HG03159 (cell line): ENCODE results near the gene STPG2.

Source experiments
- ATAC-seq: cut with Tn5 transposase; IDR thresholded peaks from one replicate; pipeline ENCODE4 v1.9.1; 2021; ENCODE audit warnings: mild to moderate bottlenecking, moderate library complexity; ENCODE audit not compliant: unreplicated experiment

STPG2 gene

DNA sequence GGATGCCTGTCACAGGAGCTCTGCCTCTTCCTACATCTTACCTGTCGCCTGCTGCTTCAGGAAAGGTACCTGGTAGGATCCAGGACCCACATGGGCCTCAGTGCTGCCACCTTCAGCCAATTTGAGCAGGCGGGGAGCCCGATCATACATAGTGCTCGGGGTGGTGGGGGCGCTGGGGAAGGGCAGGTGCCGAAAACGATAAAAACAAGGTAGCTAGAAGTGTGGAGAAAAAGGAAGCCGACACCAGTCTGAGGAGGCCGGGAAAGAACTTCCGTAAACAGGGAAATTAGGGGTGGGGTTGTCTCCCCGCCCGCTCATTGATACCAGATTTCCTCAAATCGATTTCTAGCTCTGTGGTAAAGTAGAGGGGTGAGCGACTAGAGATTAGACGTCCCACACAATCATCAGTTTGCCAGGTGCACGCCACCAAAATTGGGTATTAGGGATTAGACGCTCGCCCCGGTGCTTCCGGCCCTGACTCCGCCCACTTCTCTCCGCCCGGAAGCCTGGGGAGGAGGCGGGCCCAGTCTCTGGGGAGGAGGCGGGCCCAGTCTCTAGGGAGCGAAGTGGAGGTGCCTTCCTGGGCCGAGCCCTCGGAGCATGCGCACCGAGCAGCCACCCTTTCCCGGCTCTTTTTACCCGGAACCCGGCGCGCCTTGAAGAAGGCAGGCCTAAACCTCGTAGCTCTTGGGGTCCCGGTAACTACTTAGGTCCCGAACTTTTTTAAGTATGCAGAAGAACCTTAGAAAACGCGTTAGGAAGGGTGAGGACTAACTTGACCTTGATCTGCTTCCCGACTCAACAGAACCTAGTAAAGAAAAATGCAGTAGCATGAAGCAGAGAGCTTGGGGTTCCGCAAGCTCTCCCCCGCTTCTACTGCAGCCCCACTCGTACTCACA, at the start of gene STPG2:
Gene STPG2 (minus strand): TSS at position 476 of the 899 bp plus-strand sequence.
- peak; percentile 99 for ATAC-seq

DNA sequence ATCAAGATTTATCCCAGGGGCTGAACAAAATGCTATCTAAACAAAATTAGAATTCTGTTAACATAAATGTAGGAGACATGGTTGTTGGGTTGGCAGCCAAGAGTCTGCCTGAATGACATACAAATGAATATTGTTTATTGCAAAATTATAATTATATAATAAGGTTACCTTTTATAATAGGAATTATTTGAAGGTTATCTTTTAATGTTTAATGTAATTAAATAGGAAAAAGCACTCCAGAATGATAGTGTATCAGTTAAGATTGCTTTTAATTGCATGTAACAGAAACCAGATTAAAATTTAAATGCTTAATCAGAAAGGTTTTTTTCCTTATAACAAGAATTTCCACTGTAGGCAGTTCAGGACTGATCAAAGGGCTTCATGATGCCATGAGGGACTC, 42.0 kb upstream of the STPG2 start:
- no peak for ATAC-seq

GRCh38 chr4:98181809-98182208, 38.5 kb upstream of the STPG2 start:
- no peak for ATAC-seq

- ATAC-seq, result no peak
These were observed 36.7 kb upstream of the STPG2 start for GRCh38 chr4:98179951-98180350.

DNA sequence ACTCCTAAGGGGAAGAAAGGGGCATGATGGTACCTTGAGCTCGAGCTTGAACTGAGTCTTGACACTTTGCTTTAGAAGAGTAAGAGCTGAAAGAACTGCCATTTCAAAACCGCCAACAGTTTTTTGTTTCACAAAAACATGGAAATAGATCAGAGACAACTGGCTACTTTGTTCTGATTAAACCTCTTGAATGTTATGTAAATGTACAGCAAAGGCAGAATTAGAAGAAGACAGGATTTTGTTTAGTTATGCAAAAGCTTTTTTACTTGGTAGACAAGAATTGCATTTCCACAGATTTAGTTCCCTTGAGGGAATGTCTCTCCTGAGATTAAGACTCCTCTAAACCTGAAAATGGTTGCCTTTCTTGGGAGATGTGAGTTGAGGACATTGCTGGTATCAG, 33.3 kb upstream of the STPG2 start:
- no peak for ATAC-seq

- no peak for ATAC-seq
These were observed 26.8 kb upstream of the STPG2 start for GRCh38 chr4:98170035-98170434.

DNA sequence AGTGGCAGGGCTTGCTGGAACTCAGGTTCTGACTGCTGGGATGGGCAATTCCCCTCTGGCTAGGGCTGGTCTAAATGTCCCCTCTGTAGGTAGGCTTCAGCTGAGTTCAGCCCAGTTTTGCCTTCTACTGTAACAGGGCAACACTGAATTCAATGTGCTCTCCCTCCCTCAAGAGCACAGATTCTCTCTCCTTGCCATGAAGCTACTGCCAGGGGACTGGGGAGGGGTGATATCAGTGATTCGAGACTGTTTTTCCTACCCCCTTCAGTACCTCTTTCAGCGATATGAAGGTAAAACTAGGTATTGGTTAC, 23.4 kb upstream of the STPG2 start:
- no peak for ATAC-seq

GRCh38 chr4:98166025-98166730, 22.9 kb upstream of the STPG2 start:
- no peak for ATAC-seq

DNA sequence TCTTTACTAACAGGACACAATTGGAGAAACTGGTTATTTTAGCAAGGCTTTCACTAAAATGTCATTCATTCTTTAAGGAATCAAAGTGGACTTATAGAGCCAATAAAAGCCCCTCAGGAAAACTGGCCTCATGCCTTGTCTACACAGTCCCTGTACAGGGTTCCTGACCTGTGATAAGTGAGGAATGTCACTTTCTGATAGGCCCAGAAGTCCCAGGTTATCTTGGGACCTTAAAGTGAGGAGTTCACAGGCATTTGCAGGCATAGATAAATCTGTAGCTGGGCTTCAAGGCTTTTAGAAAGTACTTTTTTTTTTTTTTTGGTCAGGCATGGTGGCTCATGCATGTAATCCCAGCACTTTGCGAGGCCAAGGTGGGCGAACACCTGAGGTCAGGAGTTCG, 19.4 kb upstream of the STPG2 start:
- no peak for ATAC-seq

GRCh38 chr4:98151145-98151924, 8.1 kb upstream of the STPG2 start:
- peak; percentile 42 for ATAC-seq

DNA sequence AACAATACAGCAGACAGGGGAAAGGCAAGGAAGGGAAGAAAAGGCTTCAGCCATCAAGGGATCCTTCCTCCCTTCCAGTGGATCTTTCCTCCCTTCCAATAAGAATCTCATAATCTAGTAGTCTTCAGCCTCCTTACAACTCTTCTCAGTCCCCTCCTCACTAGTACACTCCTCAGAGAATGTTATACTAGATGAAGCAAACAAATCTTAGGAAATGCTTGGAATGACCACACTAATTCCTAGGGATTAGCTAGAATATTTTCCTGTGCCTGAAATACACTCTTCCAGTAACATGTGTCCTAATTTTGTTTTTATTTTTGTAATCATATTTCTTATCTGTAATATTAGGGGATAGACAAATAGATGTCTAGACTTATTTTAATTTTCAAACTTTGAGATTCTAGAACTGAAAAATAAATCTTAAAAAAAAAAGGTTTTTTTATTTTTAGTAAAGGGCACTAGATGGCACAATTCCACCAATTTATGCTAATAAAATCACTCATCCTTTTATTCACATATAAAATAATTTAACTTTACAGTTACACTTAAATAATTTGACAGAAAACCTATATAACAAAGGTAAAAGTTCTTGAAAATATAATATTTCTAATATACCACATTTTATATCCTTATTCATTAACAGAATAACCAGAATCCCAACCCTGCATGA, 7.0 kb upstream of the STPG2 start:
- ATAC-seq, result no peak

DNA sequence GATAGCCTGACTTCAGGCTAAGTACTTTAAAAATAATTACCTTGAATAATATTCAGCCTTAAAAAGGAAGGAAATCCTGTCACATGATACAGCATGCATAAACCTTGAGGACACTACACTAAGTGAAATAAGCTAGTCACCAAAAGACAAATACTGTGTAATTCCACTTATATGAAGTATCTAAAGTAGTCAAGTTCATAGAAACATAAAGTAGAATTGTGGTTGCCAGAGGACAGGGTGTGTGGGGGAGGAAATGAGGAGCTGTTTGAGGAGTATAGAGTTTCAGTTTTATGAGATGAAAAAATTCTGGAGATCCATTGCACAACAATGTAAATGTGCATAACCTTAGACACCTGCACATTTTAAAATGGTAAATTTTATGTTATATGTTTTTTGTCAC, 5.6 kb upstream of the STPG2 start:
- ATAC-seq, result no peak

- no peak for ATAC-seq
These were observed 17.1 kb downstream of the STPG2 start for GRCh38 chr4:98126141-98126540.

GRCh38 chr4:98125585-98125984, 17.7 kb downstream of the STPG2 start:
- ATAC-seq, result no peak

DNA sequence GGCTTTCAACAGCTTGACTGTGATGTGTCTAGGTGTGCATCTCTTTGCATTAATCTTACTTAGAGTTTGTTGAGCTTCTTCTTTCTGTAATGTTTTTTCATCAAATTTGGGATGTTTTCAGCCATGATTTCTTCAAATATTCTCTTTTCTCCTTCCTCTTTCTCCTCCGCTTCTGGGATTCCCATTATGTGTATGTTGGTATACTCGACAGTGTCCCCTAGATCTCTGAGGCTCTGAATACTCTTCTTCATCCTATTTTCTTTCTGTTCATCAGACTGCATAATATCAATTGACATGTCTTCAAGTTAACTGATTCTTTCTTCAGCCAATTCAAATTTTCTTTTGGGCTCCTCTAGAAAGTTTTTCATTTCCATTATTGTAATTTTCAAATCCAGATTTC, 25.9 kb downstream of the STPG2 start:
- ATAC-seq, result no peak

DNA sequence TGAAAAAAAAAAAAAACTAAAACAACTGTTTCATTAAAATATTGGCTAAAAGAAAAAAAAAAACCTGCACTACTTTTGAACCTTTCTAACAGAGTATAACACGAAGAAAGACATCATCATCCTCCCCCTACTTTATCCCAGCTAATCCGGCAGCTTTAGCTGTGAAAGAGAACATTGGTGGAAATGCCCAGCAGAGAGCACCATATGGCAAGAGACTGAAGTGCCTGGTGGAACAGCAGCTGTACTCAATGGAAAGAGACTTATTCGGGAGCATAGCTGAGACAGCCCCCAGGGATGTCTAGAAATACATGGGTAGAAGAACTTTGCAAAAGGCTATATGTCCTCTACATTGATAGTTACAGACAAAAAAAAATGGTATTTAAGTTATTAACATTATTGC, 30.3 kb downstream of the STPG2 start:
- ATAC-seq, result no peak

DNA sequence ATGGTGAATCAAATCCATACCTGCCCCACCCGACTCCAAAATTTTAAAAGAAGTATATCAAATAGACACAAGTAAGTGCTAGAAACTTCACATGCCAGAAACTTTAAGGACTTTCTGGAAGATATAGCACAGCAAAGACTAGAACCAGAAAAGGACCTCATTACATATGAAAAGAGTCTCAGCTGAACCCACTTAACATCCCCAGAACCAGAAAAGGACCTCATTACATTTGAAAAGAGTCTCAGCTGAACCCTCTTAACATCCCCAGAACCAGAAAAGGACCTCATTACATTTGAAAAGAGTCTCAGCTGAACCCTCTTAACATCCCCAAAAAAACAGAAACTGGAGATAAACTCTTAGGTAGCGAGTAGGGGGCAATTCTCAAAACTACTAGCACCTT, 32.3 kb downstream of the STPG2 start:
- no peak for ATAC-seq

DNA sequence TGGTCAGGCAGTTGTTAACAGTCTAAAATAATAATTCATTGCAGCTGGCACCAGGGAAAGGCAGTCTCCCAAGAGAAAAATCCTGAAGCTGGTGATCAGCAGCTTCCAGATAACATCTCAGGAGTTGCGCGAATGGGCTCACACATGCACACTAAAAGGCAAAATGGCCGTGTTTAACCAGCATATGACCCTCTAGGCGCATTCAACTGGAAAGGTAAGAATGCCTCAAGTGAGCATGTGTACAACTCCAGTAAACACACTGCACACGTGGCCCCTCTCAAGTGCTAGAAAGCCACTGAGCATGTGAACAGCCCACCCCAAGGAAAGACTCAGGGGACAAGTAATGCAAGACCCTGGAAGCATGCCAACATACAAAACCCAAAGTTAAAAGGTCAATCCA, 33.1 kb downstream of the STPG2 start:
- ATAC-seq, result no peak

DNA sequence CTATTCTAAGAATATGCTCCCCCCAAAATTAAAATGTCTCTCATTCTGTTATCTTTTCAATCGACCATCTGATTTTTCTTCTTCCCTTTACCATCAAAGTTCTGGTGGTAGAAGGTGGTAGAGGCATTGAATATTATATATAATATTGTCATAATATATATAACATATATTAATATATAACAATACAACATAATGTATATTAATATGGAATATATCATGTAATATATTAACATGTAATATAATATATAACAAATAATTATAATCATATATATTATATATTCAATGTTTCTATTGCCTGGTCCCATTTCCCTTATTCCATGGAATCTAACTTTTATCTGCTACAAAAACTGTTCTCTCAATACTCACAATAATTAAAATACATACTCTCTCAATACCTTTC, 40.6 kb downstream of the STPG2 start:
- ATAC-seq, result no peak

DNA sequence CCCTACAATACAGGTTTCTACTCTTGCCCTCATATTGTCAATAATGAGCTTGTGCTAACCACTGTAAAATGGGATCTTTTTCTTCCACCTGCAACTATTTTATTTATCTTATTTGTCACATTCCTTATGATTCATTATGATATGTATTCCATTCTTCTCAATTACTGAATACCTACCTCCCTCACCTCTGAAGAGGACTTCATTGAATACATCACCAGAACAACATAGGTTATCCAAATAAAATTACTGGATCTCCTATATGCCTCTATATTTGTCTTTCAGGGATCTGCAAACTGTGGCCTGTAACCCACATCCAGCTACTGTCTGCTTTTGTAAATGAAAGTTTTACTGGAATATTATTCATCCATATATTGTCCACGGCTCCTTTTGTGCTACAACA, 41.3 kb downstream of the STPG2 start:
- no peak for ATAC-seq

- no peak for ATAC-seq
These were observed 44.5 kb downstream of the STPG2 start for GRCh38 chr4:98098764-98099163.
